ENCODE data around the gene PLCB2.

The PLCB2 gene

GRCh38 chr15:40307421-40308211 is at the start of gene PLCB2:
PLCB2 (minus strand) TSS chr15:40307935; CDS start chr15:40307672, 263 bp downstream.
- Histone ChIP-seq H3K79me2 (ENCODE audit: insufficient read depth, low read length) (peaks cover 52% of the 10 kb centered on the region), H3K9me3 (ENCODE audit: insufficient read depth, low read depth, low read length) (no peaks in the 10 kb centered on the region), H3K4me2 (ENCODE audit: low read depth, low read length, poor library complexity, severe bottlenecking) (peak within 1 kb of the TSS; percentile 97), H3K9ac (ENCODE audit: low read depth, low read length, poor library complexity, severe bottlenecking) (peak within 1 kb of the TSS; percentile 98), H4K20me1 (ENCODE audit: insufficient read depth, low read length, poor library complexity, severe bottlenecking) (peaks cover 11% of the 10 kb centered on the region), H3K4me3 (ENCODE audit: low read length, poor library complexity, severe bottlenecking) (peak within 1 kb of the TSS; percentile 96), H3K36me3 (ENCODE audit: insufficient read depth, low read length) (peaks cover 2% of the 10 kb centered on the region; the same call in 1 of the 2 replicates), H2AFZ (ENCODE audit: low read length) (peak within 1 kb of the TSS; percentile 45), H3K9me2 (replicated peaks; ENCODE audit: low read depth, low read length) (no peaks in the 10 kb centered on the region), H3K4me1 (ENCODE audit: insufficient read depth, low read length, poor library complexity, severe bottlenecking) (peaks cover 57% of the 10 kb centered on the region), H3K27me3 (ENCODE audit: insufficient read depth, low read length, poor library complexity, severe bottlenecking) (no peaks in the 10 kb centered on the region), H3F3A (ENCODE audit: low read depth) (no peaks in the 10 kb centered on the region)
- no peak for TF ChIP-seq EZH2phosphoT487 (IDR thresholded peaks at IDR 0.05; ENCODE audit: borderline replicate concordance)
- peak; percentile 53 for TF ChIP-seq CTCF (conservative IDR thresholded peaks at IDR 0.05; ENCODE audit: low read length)

GRCh38 chr15:40357246-40357645 is 49.5 kb upstream of the PLCB2 start:
- no peak for TF ChIP-seq EZH2phosphoT487 (IDR thresholded peaks at IDR 0.05; ENCODE audit: borderline replicate concordance)
- no peak for TF ChIP-seq CTCF (conservative IDR thresholded peaks at IDR 0.05; ENCODE audit: low read length)
- H3K4me1 ChIP-seq (ENCODE audit: insufficient read depth, low read length, poor library complexity, severe bottlenecking): peaks cover 23% of the 10 kb centered on the region
- peak overlapping the region; percentile 85 for H3K4me2 ChIP-seq (ENCODE audit: low read depth, low read length, poor library complexity, severe bottlenecking)
- no peaks in the 10 kb centered on the region for H3K9me3 ChIP-seq (ENCODE audit: insufficient read depth, low read depth, low read length)
- no peaks in the 10 kb centered on the region for H3K79me2 ChIP-seq (ENCODE audit: insufficient read depth, low read length)
- H3K9ac ChIP-seq (ENCODE audit: low read depth, low read length, poor library complexity, severe bottlenecking): no peak overlapping the region
- no peaks in the 10 kb centered on the region for H3F3A ChIP-seq (ENCODE audit: low read depth)
- no peaks in the 10 kb centered on the region for H3K9me2 ChIP-seq (replicated peaks; ENCODE audit: low read depth, low read length)
- H4K20me1 ChIP-seq (ENCODE audit: insufficient read depth, low read length, poor library complexity, severe bottlenecking): no peaks in the 10 kb centered on the region
- H3K4me3 ChIP-seq (ENCODE audit: low read length, poor library complexity, severe bottlenecking): peak overlapping the region; percentile 75
- no peaks in the 10 kb centered on the region for H3K27me3 ChIP-seq (ENCODE audit: insufficient read depth, low read length, poor library complexity, severe bottlenecking)
- H2AFZ ChIP-seq (ENCODE audit: low read length): no peak overlapping the region
- no peaks in the 10 kb centered on the region for H3K36me3 ChIP-seq (ENCODE audit: insufficient read depth, low read length)

- H3K4me2 ChIP-seq (ENCODE audit: low read depth, low read length, poor library complexity, severe bottlenecking): no peak overlapping the region
- no peak overlapping the region for H2AFZ ChIP-seq (ENCODE audit: low read length)
- H3K9me3 ChIP-seq (ENCODE audit: insufficient read depth, low read depth, low read length): no peaks in the 10 kb centered on the region
- H3K4me1 ChIP-seq (ENCODE audit: insufficient read depth, low read length, poor library complexity, severe bottlenecking): peaks cover 23% of the 10 kb centered on the region
- no peak for TF ChIP-seq EZH2phosphoT487 (IDR thresholded peaks at IDR 0.05; ENCODE audit: borderline replicate concordance)
- TF ChIP-seq CTCF (conservative IDR thresholded peaks at IDR 0.05; ENCODE audit: low read length): no peak
- no peaks in the 10 kb centered on the region for H3K27me3 ChIP-seq (ENCODE audit: insufficient read depth, low read length, poor library complexity, severe bottlenecking)
- no peaks in the 10 kb centered on the region for H3F3A ChIP-seq (ENCODE audit: low read depth)
- H4K20me1 ChIP-seq (ENCODE audit: insufficient read depth, low read length, poor library complexity, severe bottlenecking): no peaks in the 10 kb centered on the region
- H3K79me2 ChIP-seq (ENCODE audit: insufficient read depth, low read length): no peaks in the 10 kb centered on the region
- no peaks in the 10 kb centered on the region for H3K9me2 ChIP-seq (replicated peaks; ENCODE audit: low read depth, low read length)
- no peak overlapping the region for H3K4me3 ChIP-seq (ENCODE audit: low read length, poor library complexity, severe bottlenecking)
- no peak overlapping the region for H3K9ac ChIP-seq (ENCODE audit: low read depth, low read length, poor library complexity, severe bottlenecking)
- H3K36me3 ChIP-seq (ENCODE audit: insufficient read depth, low read length): no peaks in the 10 kb centered on the region
Observed at GRCh38 chr15:40355976-40356585, 48.3 kb upstream of the PLCB2 start.

Measured in Loucy (cell line).